HG02938 (cell line): ENCODE measurements around the gene GPR151.
"Not testable (repeated sequence)": the region's sequence is repeated elsewhere in the genome, so short reads cannot be mapped to it uniquely, and the experiment has no call there.

Experiments
- ATAC-seq: cut with Tn5 transposase; IDR thresholded peaks from one replicate; pipeline ENCODE4 v1.9.1; 2021; ENCODE audit warnings: mild to moderate bottlenecking, moderate library complexity; ENCODE audit not compliant: unreplicated experiment

GPR151 gene

GRCh38 chr5:146516151-146516475, at the start of gene GPR151:
TSS of gene GPR151 (minus strand) at chr5:146516190. CDS start at chr5:146516113, 77 bp downstream.
- ATAC-seq: no peak

- ATAC-seq: no peak
These were observed 48.2 kb upstream of the GPR151 start for GRCh38 chr5:146564007-146564762.

- ATAC-seq: no peak
These were observed 46.5 kb upstream of the GPR151 start for GRCh38 chr5:146562461-146562860.

GRCh38 chr5:146561711-146562110, 45.7 kb upstream of the GPR151 start:
- no peak for ATAC-seq

GRCh38 chr5:146560205-146560812, 44.3 kb upstream of the GPR151 start:
- ATAC-seq: no peak

GRCh38 chr5:146556884-146557283, 40.9 kb upstream of the GPR151 start:
- not testable (repeated sequence) for ATAC-seq

GRCh38 chr5:146553446-146553845, 37.5 kb upstream of the GPR151 start:
- no peak for ATAC-seq

- no peak for ATAC-seq
These were observed 33.6 kb upstream of the GPR151 start for GRCh38 chr5:146549615-146550014.

GRCh38 chr5:146548781-146549449, 32.9 kb upstream of the GPR151 start:
- ATAC-seq: peak; percentile 62

GRCh38 chr5:146544232-146544631, 28.2 kb upstream of the GPR151 start:
- no peak for ATAC-seq

GRCh38 chr5:146541958-146542849, 26.2 kb upstream of the GPR151 start:
- peak; percentile 98 for ATAC-seq

- no peak for ATAC-seq
These were observed 24.4 kb upstream of the GPR151 start for GRCh38 chr5:146540414-146540813.

- ATAC-seq: no peak
These were observed 24.0 kb upstream of the GPR151 start for GRCh38 chr5:146539973-146540372.

GRCh38 chr5:146538432-146538831, 22.4 kb upstream of the GPR151 start:
- no peak for ATAC-seq

GRCh38 chr5:146533882-146534281, 17.9 kb upstream of the GPR151 start:
- no peak for ATAC-seq

GRCh38 chr5:146533260-146533857, 17.4 kb upstream of the GPR151 start:
- ATAC-seq: peak; percentile 96

GRCh38 chr5:146529984-146530383, 14.0 kb upstream of the GPR151 start:
- ATAC-seq: peak; percentile 54

- ATAC-seq: no peak
These were observed 12.2 kb upstream of the GPR151 start for GRCh38 chr5:146528236-146528635.

GRCh38 chr5:146527785-146528184, 11.8 kb upstream of the GPR151 start:
- no peak for ATAC-seq

GRCh38 chr5:146523698-146524097, 7.7 kb upstream of the GPR151 start:
- ATAC-seq: no peak
